ENCODE measurements around the gene KIF3B. TPM values are rescaled to one million over a fixed set of nuclear protein-coding genes. Genes with fewer than 3 reads are reported as not detected.
"Not testable (repeated sequence)": the region's sequence is repeated elsewhere in the genome, so short reads cannot be mapped to it uniquely, and the experiment has no call there.

The KIF3B gene
- total RNA-seq, 1 donor, result 39.4 TPM

DNA sequence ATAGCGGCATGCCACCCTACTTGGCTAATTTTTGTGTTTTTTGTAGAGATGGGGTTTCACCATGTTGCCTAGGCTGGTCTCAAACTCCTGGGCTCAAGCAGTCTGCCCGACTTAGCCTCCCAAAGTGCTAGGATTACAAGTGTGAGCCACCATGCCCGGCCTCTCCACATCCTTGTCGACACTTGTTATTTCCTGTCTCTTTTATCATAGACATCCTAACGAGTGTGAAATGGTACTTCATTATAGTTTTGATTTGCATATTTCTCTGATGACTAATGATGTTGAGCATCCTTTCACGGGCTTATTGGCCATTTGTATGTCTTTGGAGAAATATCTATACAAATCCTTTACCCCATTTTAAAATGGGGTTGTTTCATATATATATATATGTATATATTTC, 41.6 kb downstream of the KIF3B start:
- peaks cover 9% of the 10 kb centered on the region for H4K20me1 ChIP-seq (ENCODE audit: insufficient read depth, low read length)
- peaks cover 2% of the 10 kb centered on the region for H3K79me2 ChIP-seq (ENCODE audit: insufficient read depth, low read length)
- no peaks in the 10 kb centered on the region for H3K4me1 ChIP-seq (ENCODE audit: insufficient read depth, low read length)
- no peak overlapping the region for H3K4me2 ChIP-seq (ENCODE audit: insufficient read depth, low read length)
- H2AFZ ChIP-seq (ENCODE audit: low read length), result no peak overlapping the region
- H3K4me3 ChIP-seq (ENCODE audit: insufficient read depth, low read length), result no peak overlapping the region
- no peaks in the 10 kb centered on the region for H3K9me3 ChIP-seq (ENCODE audit: low read depth, low read length)
- peaks cover 32% of the 10 kb centered on the region for H3K36me3 ChIP-seq (ENCODE audit: insufficient read depth, low read length)
- no peak for TF ChIP-seq CTCF (IDR thresholded peaks at IDR 0.05; ENCODE audit: extremely low read depth, low read depth, low read length)
- H3K27ac ChIP-seq (ENCODE audit: low read depth, low read length), result no peak overlapping the region
- no peak for DNase-seq (ENCODE audit: insufficient read length, low spot score, missing footprints)
- H3K27me3 ChIP-seq (ENCODE audit: insufficient read depth, low read length), result no peaks in the 10 kb centered on the region

- Histone ChIP-seq H3K36me3 (ENCODE audit: insufficient read depth, low read length) (peaks cover 32% of the 10 kb centered on the region), H3K4me1 (ENCODE audit: insufficient read depth, low read length) (peaks cover 3% of the 10 kb centered on the region), H3K4me3 (ENCODE audit: insufficient read depth, low read length) (no peak overlapping the region), H3K9me3 (ENCODE audit: low read depth, low read length) (no peaks in the 10 kb centered on the region), H2AFZ (ENCODE audit: low read length) (no peak overlapping the region), H4K20me1 (ENCODE audit: insufficient read depth, low read length) (peaks cover 7% of the 10 kb centered on the region), H3K4me2 (ENCODE audit: insufficient read depth, low read length) (no peak overlapping the region), H3K27ac (ENCODE audit: low read depth, low read length) (no peak overlapping the region), H3K79me2 (ENCODE audit: insufficient read depth, low read length) (peaks cover 2% of the 10 kb centered on the region), H3K27me3 (ENCODE audit: insufficient read depth, low read length) (no peaks in the 10 kb centered on the region)
- no peak for TF ChIP-seq CTCF (IDR thresholded peaks at IDR 0.05; ENCODE audit: extremely low read depth, low read depth, low read length)
- DNase-seq (ENCODE audit: insufficient read length, low spot score, missing footprints), result no peak
Observed at GRCh38 chr20:32320305-32320704, 42.9 kb downstream of the KIF3B start.

- H3K27me3 ChIP-seq (ENCODE audit: insufficient read depth, low read length), result no peaks in the 10 kb centered on the region
- H3K4me3 ChIP-seq (ENCODE audit: insufficient read depth, low read length), result no peak overlapping the region
- peaks cover 25% of the 10 kb centered on the region for H3K36me3 ChIP-seq (ENCODE audit: insufficient read depth, low read length)
- no peak for TF ChIP-seq CTCF (IDR thresholded peaks at IDR 0.05; ENCODE audit: extremely low read depth, low read depth, low read length)
- H3K9me3 ChIP-seq (ENCODE audit: low read depth, low read length), result no peaks in the 10 kb centered on the region
- H2AFZ ChIP-seq (ENCODE audit: low read length), result no peak overlapping the region
- DNase-seq (ENCODE audit: insufficient read length, low spot score, missing footprints), result no peak
- H4K20me1 ChIP-seq (ENCODE audit: insufficient read depth, low read length), result peaks cover 5% of the 10 kb centered on the region
- H3K4me2 ChIP-seq (ENCODE audit: insufficient read depth, low read length), result no peak overlapping the region
- H3K79me2 ChIP-seq (ENCODE audit: insufficient read depth, low read length), result peaks cover 2% of the 10 kb centered on the region
- no peak overlapping the region for H3K27ac ChIP-seq (ENCODE audit: low read depth, low read length)
- peaks cover 10% of the 10 kb centered on the region for H3K4me1 ChIP-seq (ENCODE audit: insufficient read depth, low read length)
Observed at GRCh38 chr20:32321390-32321789, 43.9 kb downstream of the KIF3B start.

GRCh38 chr20:32322260-32322659, 44.8 kb downstream of the KIF3B start:
- not testable (repeated sequence) for H3K27me3 ChIP-seq (ENCODE audit: insufficient read depth, low read length); H3K4me3 ChIP-seq (ENCODE audit: insufficient read depth, low read length); DNase-seq (ENCODE audit: insufficient read length, low spot score, missing footprints); H3K27ac ChIP-seq (ENCODE audit: low read depth, low read length); H4K20me1 ChIP-seq (ENCODE audit: insufficient read depth, low read length); H2AFZ ChIP-seq (ENCODE audit: low read length); H3K9me3 ChIP-seq (ENCODE audit: low read depth, low read length); H3K79me2 ChIP-seq (ENCODE audit: insufficient read depth, low read length); H3K4me2 ChIP-seq (ENCODE audit: insufficient read depth, low read length)
- H3K4me1 ChIP-seq (ENCODE audit: insufficient read depth, low read length), result peaks cover 18% of the 10 kb centered on the region
- H3K36me3 ChIP-seq (ENCODE audit: insufficient read depth, low read length), result peaks cover 16% of the 10 kb centered on the region

GRCh38 chr20:32323761-32324160, 46.3 kb downstream of the KIF3B start:
- H3K4me1 ChIP-seq (ENCODE audit: insufficient read depth, low read length), result peaks cover 24% of the 10 kb centered on the region
- H4K20me1 ChIP-seq (ENCODE audit: insufficient read depth, low read length); DNase-seq (ENCODE audit: insufficient read length, low spot score, missing footprints); H3K27me3 ChIP-seq (ENCODE audit: insufficient read depth, low read length); H3K79me2 ChIP-seq (ENCODE audit: insufficient read depth, low read length); H2AFZ ChIP-seq (ENCODE audit: low read length); H3K27ac ChIP-seq (ENCODE audit: low read depth, low read length); H3K4me3 ChIP-seq (ENCODE audit: insufficient read depth, low read length); H3K9me3 ChIP-seq (ENCODE audit: low read depth, low read length); H3K4me2 ChIP-seq (ENCODE audit: insufficient read depth, low read length); H3K36me3 ChIP-seq (ENCODE audit: insufficient read depth, low read length): not testable (repeated sequence)
